Sigmoid colon (tissue), 4 donors: ENCODE measurements around the gene IL9.

Experiments
- EP300 ChIP-seq, 4 donors: sonication (generic); formaldehyde crosslinking; IDR thresholded peaks; one replicate each; pipeline ENCODE4 v1.6.1; 2017; ENCODE audit warnings: antibody characterized with exemption in 4 of 4
- POLR2A ChIP-seq, 2 donors: fragments of 450-650 bp; IDR thresholded peaks; one replicate each; pipeline ENCODE4 v1.6.1; 2016; ENCODE audit warnings: antibody characterized with exemption in 2 of 2, mild to moderate bottlenecking in 2 of 2, moderate library complexity in 2 of 2
- POLR2AphosphoS5 ChIP-seq, 4 donors: sonication (generic); formaldehyde crosslinking; IDR thresholded peaks; one replicate each; pipeline ENCODE4 v1.6.1; 2017; ENCODE audit warnings: antibody characterized with exemption in 4 of 4
- TF ChIP-seq, protein P1 (sequence below), 4 experiments: fragments of 450-650 bp in 3 of 4; fragments of 200-600 bp in 1 of 4; IDR thresholded peaks; one replicate each; pipeline ENCODE4 v1.5.1; 2016 to 2019; ENCODE audit warnings: antibody characterized with exemption in 4 of 4, mild to moderate bottlenecking in 3 of 4, moderate library complexity in 2 of 4

DNA sequence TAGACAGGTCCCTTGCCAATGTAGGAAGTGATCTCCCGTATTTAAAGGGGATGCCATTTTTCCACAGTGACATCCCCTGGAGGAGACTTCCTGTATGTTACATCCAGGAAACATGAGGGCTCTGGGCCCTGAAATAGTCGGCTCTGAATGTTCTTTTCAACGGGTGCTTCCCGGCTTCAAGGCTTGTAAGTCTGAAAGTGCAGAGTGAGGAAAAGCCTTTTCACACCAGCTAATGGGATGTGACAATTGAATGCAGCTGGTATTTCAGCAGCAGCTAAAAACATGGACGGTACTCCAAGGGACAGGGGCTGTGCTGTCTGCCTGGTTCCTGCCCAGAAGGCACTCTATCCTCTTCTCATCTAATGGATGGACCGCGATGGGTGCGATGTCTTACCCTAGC, 1.4 kb downstream of the IL9 start:
- no peak for TF ChIP-seq POLR2A (IDR thresholded peaks at IDR 0.05)
- TF ChIP-seq, protein P1, sequence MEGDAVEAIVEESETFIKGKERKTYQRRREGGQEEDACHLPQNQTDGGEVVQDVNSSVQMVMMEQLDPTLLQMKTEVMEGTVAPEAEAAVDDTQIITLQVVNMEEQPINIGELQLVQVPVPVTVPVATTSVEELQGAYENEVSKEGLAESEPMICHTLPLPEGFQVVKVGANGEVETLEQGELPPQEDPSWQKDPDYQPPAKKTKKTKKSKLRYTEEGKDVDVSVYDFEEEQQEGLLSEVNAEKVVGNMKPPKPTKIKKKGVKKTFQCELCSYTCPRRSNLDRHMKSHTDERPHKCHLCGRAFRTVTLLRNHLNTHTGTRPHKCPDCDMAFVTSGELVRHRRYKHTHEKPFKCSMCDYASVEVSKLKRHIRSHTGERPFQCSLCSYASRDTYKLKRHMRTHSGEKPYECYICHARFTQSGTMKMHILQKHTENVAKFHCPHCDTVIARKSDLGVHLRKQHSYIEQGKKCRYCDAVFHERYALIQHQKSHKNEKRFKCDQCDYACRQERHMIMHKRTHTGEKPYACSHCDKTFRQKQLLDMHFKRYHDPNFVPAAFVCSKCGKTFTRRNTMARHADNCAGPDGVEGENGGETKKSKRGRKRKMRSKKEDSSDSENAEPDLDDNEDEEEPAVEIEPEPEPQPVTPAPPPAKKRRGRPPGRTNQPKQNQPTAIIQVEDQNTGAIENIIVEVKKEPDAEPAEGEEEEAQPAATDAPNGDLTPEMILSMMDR (IDR thresholded peaks at IDR 0.05): no peak
- no peak for TF ChIP-seq POLR2AphosphoS5 (IDR thresholded peaks at IDR 0.05)
- no peak for TF ChIP-seq EP300 (IDR thresholded peaks at IDR 0.05)
